Activated T-helper 17 cell treated with anti-CD3 and anti-CD28 coated beads, Interleukin-2, amount 50 U/mL, for 72 hours (primary cell): Measurements from ENCODE around the gene TGFBR2. TPM values are rescaled to one million over a fixed set of nuclear protein-coding genes. Genes with fewer than 3 reads are reported as not detected.

Experiments used
- ATAC-seq: fragments of 150-1000 bp; cut with Tn5 transposase; replicated peaks from 2 replicates; pipeline ENCODE4 v1.10.0; 2021; ENCODE audit warnings: mild to moderate bottlenecking, moderate library complexity
- H3K27ac Mint-ChIP-seq: one replicate; pipeline ENCODE4 v1.8.0; 2022; ENCODE audit warnings: mixed read lengths
- H3K27me3 Mint-ChIP-seq: one replicate; pipeline ENCODE4 v1.8.0; 2022; ENCODE audit warnings: mixed read lengths
- H3K36me3 Mint-ChIP-seq: one replicate; pipeline ENCODE4 v1.8.0; 2022; ENCODE audit warnings: low read depth, mild to moderate bottlenecking, mixed read lengths
- H3K4me1 Mint-ChIP-seq: one replicate; pipeline ENCODE4 v1.8.0; 2022; ENCODE audit warnings: mixed read lengths
- H3K4me3 Mint-ChIP-seq: one replicate; pipeline ENCODE4 v1.8.0; 2022; ENCODE audit warnings: mild to moderate bottlenecking, mixed read lengths
- H3K9me3 Mint-ChIP-seq: one replicate; pipeline ENCODE4 v1.8.0; 2022; ENCODE audit warnings: mixed read lengths
- total RNA-seq, 2 donors: library from RNA; stranded (reverse); gene quantifications; one replicate each; pipeline ENCODE4 v1.2.3, GENCODE V29; 2022

TGFBR2 gene
- total RNA-seq, 2 donors from 2014 or later: 51.2 to 63.2 TPM

DNA sequence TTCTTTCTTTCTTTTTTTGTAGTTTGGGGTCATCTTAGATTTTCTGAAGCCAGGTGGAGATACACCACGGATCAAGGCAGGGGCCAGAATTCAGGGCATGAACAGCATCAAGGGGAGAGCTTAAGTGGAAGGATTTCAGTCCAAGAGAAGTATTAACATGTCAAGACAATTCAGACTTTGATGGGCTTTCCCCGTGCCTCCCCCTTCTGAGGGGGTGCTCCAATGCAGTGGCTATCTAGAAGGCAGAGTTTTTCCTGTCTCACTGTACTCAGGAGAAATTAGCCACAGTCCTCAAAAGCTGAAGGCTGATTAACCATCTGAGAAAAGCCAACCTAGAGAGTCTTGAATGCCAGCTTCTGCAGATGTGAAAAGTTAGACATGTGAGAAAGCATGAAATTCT is 127.3 kb downstream of the TGFBR2 start:
- Mint-ChIP-seq H3K36me3 (no peaks in the 10 kb centered on the region), H3K27ac (no peak overlapping the region), H3K4me3 (no peak overlapping the region), H3K9me3 (no peaks in the 10 kb centered on the region), H3K4me1 (no peaks in the 10 kb centered on the region), H3K27me3 (no peaks in the 10 kb centered on the region)
- ATAC-seq: no peak

- peak; percentile 46 for ATAC-seq
- no peak overlapping the region for H3K27ac Mint-ChIP-seq
- no peaks in the 10 kb centered on the region for H3K27me3 Mint-ChIP-seq
- H3K4me1 Mint-ChIP-seq: peaks cover under 1% of the 10 kb centered on the region
- no peak overlapping the region for H3K4me3 Mint-ChIP-seq
- no peaks in the 10 kb centered on the region for H3K9me3 Mint-ChIP-seq
- H3K36me3 Mint-ChIP-seq: no peaks in the 10 kb centered on the region
Observed at GRCh38 chr3:30737743-30738499, 131.5 kb downstream of the TGFBR2 start.

DNA sequence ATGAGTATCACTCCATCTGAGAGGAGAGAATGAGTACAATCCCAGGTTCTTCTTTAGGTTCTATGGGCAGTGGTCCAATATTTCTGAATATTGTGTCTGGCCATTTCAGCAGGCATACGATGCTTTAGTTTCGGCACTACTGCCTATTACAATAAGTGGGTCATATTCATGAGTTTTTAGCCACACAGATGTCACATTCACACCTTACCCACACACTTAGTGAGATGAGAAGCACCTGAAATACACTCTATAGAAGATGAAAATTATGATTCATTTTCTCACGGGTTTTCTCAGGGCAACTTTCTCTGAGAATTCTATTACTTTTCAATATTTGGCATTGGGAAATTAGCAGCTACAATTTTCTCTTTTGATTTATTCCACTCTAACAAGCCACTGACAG is 132.2 kb downstream of the TGFBR2 start:
- Mint-ChIP-seq H3K9me3 (no peaks in the 10 kb centered on the region), H3K27ac (no peak overlapping the region), H3K36me3 (no peaks in the 10 kb centered on the region), H3K27me3 (no peaks in the 10 kb centered on the region), H3K4me1 (peaks cover 4% of the 10 kb centered on the region), H3K4me3 (no peak overlapping the region)
- ATAC-seq: peak; percentile 45

GRCh38 chr3:30741889-30742288 is 135.5 kb downstream of the TGFBR2 start:
- ATAC-seq: no peak
- no peaks in the 10 kb centered on the region for H3K36me3 Mint-ChIP-seq

GRCh38 chr3:30742796-30743619 is 136.6 kb downstream of the TGFBR2 start:
- Mint-ChIP-seq H3K4me3 (no peak overlapping the region), H3K4me1 (peaks cover 4% of the 10 kb centered on the region), H3K36me3 (no peaks in the 10 kb centered on the region), H3K9me3 (no peaks in the 10 kb centered on the region), H3K27ac (peak overlapping the region; percentile 0), H3K27me3 (no peaks in the 10 kb centered on the region)
- ATAC-seq: peak; percentile 6

More at GRCh38 chr3:30741889-30742288, 135.5 kb downstream of the TGFBR2 start:
- no peaks in the 10 kb centered on the region for H3K27me3 Mint-ChIP-seq
- H3K4me3 Mint-ChIP-seq: no peak overlapping the region
- H3K4me1 Mint-ChIP-seq: peaks cover 4% of the 10 kb centered on the region
- H3K27ac Mint-ChIP-seq: no peak overlapping the region
- H3K9me3 Mint-ChIP-seq: no peaks in the 10 kb centered on the region
